ENCODE results near the gene PGM5.

PGM5 gene

DNA sequence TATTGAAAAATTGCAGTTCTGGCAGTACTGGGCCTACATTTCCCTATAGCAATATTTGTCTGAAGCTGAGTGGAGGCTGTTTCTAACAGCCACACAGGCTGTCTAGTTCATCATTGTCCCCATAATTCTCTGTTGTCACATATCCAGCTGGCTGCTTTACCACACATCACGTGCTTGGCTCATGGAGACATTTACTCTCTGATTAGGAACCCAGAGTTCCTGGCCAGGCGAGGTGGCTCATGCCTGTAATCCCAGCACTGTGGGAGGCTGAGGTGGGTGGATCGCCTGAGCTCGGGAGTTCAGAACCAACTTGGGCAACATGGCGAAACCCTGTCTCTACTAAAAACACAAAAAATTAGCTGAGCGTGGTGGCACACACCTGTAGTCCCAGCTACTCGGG lies 81.4 kb downstream of the PGM5 start:
- CTCF ChIA-PET: interaction anchor here (0.7 kb wide), 1 partner anchor 566 kb away, joined by 3 read pairs; no protein-coding TSS in a partner anchor
- H3K27ac ChIP-seq (ENCODE audit: extremely low read depth, low read depth, low read length): no peak overlapping the region

DNA sequence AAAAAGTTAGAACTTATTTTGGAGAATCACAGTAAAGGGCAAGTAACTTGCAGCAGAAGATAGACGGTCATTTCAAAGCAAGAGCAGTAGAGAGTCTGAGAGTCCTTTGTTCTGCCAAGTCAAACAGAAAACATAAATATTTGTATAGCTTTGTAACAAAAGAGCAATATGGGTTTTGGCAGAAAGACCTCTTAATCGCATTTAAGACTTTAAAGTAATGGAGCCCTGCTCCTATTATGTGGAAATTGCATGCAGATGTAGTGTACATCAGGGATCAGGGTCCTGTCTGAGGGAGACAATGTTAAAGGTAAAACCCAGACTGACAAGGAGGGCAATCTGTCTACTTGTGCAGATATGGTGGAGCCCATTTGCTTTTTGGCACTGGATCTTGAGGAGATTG lies 87.2 kb downstream of the PGM5 start:
- POLR2A ChIA-PET: no interaction called here
- CTCF ChIA-PET: no interaction called here
- H3K4me1 ChIP-seq (ENCODE audit: control insufficient read depth, insufficient read depth, low read length): no peaks in the 10 kb centered on the region
- H3K9me3 ChIP-seq (ENCODE audit: control insufficient read depth, insufficient read depth, low read depth, low read length): no peaks in the 10 kb centered on the region
- TF ChIP-seq ZNF530 (tag by site-specific recombination; IDR thresholded peaks at IDR 0.05; ENCODE audit: low read depth): no peak
- TF ChIP-seq REPIN1 (tag by site-specific recombination; IDR thresholded peaks at IDR 0.05; ENCODE audit: low read depth): no peak
- TF ChIP-seq ZNF555 (tag by site-specific recombination; conservative IDR thresholded peaks at IDR 0.05): no peak
- no peak for TF ChIP-seq ZNF677 (tag by site-specific recombination; IDR thresholded peaks at IDR 0.05)
- no peak for TF ChIP-seq ZNF248 (tag by site-specific recombination; IDR thresholded peaks at IDR 0.05)
- no peak for TF ChIP-seq ZNF768 (tag by site-specific recombination; IDR thresholded peaks at IDR 0.05)
- no peak for TF ChIP-seq ZNF571 (tag by site-specific recombination; IDR thresholded peaks at IDR 0.05)
- TF ChIP-seq, protein P1, sequence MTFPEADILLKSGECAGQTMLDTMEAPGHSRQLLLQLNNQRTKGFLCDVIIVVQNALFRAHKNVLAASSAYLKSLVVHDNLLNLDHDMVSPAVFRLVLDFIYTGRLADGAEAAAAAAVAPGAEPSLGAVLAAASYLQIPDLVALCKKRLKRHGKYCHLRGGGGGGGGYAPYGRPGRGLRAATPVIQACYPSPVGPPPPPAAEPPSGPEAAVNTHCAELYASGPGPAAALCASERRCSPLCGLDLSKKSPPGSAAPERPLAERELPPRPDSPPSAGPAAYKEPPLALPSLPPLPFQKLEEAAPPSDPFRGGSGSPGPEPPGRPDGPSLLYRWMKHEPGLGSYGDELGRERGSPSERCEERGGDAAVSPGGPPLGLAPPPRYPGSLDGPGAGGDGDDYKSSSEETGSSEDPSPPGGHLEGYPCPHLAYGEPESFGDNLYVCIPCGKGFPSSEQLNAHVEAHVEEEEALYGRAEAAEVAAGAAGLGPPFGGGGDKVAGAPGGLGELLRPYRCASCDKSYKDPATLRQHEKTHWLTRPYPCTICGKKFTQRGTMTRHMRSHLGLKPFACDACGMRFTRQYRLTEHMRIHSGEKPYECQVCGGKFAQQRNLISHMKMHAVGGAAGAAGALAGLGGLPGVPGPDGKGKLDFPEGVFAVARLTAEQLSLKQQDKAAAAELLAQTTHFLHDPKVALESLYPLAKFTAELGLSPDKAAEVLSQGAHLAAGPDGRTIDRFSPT (tag by site-specific recombination; IDR thresholded peaks at IDR 0.05): no peak
- no peak for TF ChIP-seq ZBTB48 (tag by site-specific recombination; IDR thresholded peaks at IDR 0.05)
- no peak for TF ChIP-seq TCF7L2 (IDR thresholded peaks at IDR 0.05; ENCODE audit: borderline replicate concordance, low read depth, low read length)
- no peak for TF ChIP-seq ZBTB7A (tag by site-specific recombination; IDR thresholded peaks at IDR 0.05; ENCODE audit: low read depth)
- TF ChIP-seq SCRT2 (tag by site-specific recombination; IDR thresholded peaks at IDR 0.05): no peak
- TF ChIP-seq, protein P2, sequence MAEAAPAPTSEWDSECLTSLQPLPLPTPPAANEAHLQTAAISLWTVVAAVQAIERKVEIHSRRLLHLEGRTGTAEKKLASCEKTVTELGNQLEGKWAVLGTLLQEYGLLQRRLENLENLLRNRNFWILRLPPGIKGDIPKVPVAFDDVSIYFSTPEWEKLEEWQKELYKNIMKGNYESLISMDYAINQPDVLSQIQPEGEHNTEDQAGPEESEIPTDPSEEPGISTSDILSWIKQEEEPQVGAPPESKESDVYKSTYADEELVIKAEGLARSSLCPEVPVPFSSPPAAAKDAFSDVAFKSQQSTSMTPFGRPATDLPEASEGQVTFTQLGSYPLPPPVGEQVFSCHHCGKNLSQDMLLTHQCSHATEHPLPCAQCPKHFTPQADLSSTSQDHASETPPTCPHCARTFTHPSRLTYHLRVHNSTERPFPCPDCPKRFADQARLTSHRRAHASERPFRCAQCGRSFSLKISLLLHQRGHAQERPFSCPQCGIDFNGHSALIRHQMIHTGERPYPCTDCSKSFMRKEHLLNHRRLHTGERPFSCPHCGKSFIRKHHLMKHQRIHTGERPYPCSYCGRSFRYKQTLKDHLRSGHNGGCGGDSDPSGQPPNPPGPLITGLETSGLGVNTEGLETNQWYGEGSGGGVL (tag by site-specific recombination; IDR thresholded peaks at IDR 0.05): no peak
- TF ChIP-seq ZNF140 (tag by site-specific recombination; IDR thresholded peaks at IDR 0.05): no peak
- no peak for TF ChIP-seq KLF16 (tag by site-specific recombination; IDR thresholded peaks at IDR 0.05)
- TF ChIP-seq ZNF132 (tag by site-specific recombination; IDR thresholded peaks at IDR 0.05; ENCODE audit: borderline replicate concordance): no peak
- no peak for TF ChIP-seq ZNF623 (tag by site-specific recombination; IDR thresholded peaks at IDR 0.05)
- TF ChIP-seq ZNF776 (tag by site-specific recombination; IDR thresholded peaks at IDR 0.05; ENCODE audit: borderline replicate concordance): no peak
- TF ChIP-seq, protein P3, sequence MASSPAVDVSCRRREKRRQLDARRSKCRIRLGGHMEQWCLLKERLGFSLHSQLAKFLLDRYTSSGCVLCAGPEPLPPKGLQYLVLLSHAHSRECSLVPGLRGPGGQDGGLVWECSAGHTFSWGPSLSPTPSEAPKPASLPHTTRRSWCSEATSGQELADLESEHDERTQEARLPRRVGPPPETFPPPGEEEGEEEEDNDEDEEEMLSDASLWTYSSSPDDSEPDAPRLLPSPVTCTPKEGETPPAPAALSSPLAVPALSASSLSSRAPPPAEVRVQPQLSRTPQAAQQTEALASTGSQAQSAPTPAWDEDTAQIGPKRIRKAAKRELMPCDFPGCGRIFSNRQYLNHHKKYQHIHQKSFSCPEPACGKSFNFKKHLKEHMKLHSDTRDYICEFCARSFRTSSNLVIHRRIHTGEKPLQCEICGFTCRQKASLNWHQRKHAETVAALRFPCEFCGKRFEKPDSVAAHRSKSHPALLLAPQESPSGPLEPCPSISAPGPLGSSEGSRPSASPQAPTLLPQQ (tag by site-specific recombination; IDR thresholded peaks at IDR 0.05): no peak
- H3K27ac ChIP-seq (ENCODE audit: extremely low read depth, low read depth, low read length): no peak overlapping the region
- no peak overlapping the region for H3K4me3 ChIP-seq (ENCODE audit: low read depth, low read length)
- H3K36me3 ChIP-seq (ENCODE audit: control insufficient read depth in 2 of 2, insufficient read depth in 1 of 2, low read length in 2 of 2): no peaks in the 10 kb centered on the region

More for the DNA sequence above, 81.4 kb downstream of the PGM5 start:
- TF ChIP-seq GLIS1 (tag by site-specific recombination; IDR thresholded peaks at IDR 0.05): no peak
- TF ChIP-seq KLF8 (tag by site-specific recombination; IDR thresholded peaks at IDR 0.05): no peak
- TF ChIP-seq GLI2 (tag by site-specific recombination; IDR thresholded peaks at IDR 0.05; ENCODE audit: borderline replicate concordance, low read depth): no peak
- no peak for TF ChIP-seq ZNF76 (tag by site-specific recombination; IDR thresholded peaks at IDR 0.05; ENCODE audit: borderline replicate concordance, low read depth)
- TF ChIP-seq ZNF155 (tag by site-specific recombination; IDR thresholded peaks at IDR 0.05): no peak
- TF ChIP-seq HOXD13 (CRISPR knock-in tag; IDR thresholded peaks at IDR 0.05; ENCODE audit: borderline replicate concordance): no peak
- TF ChIP-seq ZFP3 (tag by site-specific recombination; IDR thresholded peaks at IDR 0.05; ENCODE audit: low read depth): no peak
- TF ChIP-seq, protein P4, sequence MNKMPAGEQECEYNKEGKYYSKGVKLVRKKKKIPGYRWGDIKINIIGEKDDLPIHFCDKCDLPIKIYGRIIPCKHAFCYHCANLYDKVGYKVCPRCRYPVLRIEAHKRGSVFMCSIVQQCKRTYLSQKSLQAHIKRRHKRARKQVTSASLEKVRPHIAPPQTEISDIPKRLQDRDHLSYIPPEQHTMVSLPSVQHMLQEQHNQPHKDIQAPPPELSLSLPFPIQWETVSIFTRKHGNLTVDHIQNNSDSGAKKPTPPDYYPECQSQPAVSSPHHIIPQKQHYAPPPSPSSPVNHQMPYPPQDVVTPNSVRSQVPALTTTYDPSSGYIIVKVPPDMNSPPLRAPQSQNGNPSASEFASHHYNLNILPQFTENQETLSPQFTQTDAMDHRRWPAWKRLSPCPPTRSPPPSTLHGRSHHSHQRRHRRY (tag by site-specific recombination; IDR thresholded peaks at IDR 0.05): no peak
- no peak for TF ChIP-seq ZNF561 (tag by site-specific recombination; IDR thresholded peaks at IDR 0.05; ENCODE audit: borderline replicate concordance)
- TF ChIP-seq SP7 (tag by site-specific recombination; IDR thresholded peaks at IDR 0.05): no peak
- TF ChIP-seq ZFP41 (tag by site-specific recombination; IDR thresholded peaks at IDR 0.05; ENCODE audit: borderline replicate concordance): no peak
- no peak for TF ChIP-seq ZNF211 (tag by site-specific recombination; IDR thresholded peaks at IDR 0.05; ENCODE audit: low read depth)
- Histone ChIP-seq H3K4me3 (ENCODE audit: low read depth, low read length) (no peak overlapping the region), H3K4me1 (ENCODE audit: control insufficient read depth, insufficient read depth, low read length) (no peaks in the 10 kb centered on the region), H3K9me3 (ENCODE audit: control insufficient read depth, insufficient read depth, low read depth, low read length) (no peaks in the 10 kb centered on the region), H3K36me3 (ENCODE audit: control insufficient read depth in 2 of 2, insufficient read depth in 1 of 2, low read length in 2 of 2) (no peaks in the 10 kb centered on the region)
- POLR2A ChIA-PET: no interaction called here
